Endodermal cell (in vitro differentiated cells): ENCODE data around the gene AUNIP. TPM values are rescaled to one million over a fixed set of nuclear protein-coding genes. Genes with fewer than 3 reads are reported as not detected.

Source experiments
- DNase-seq: peaks from one replicate; pipeline ENCODE4 v3.0.0-alpha.2; 2017
- H3K27ac ChIP-seq: 2 replicates; pipeline ENCODE4 v1.5.1; 2013; ENCODE audit warnings: mild to moderate bottlenecking, low read depth, low read length, moderate library complexity
- H3K27me3 ChIP-seq: 2 replicates; pipeline ENCODE4 v1.6.1; 2013; ENCODE audit warnings: mild to moderate bottlenecking, low read length, moderate library complexity; ENCODE audit not compliant: insufficient read depth, control insufficient read depth, poor library complexity, severe bottlenecking
- H3K36me3 ChIP-seq: 2 replicates; pipeline ENCODE4 v1.7.0; 2013; ENCODE audit warnings: mild to moderate bottlenecking, low read length, moderate library complexity; ENCODE audit not compliant: control insufficient read depth, insufficient read depth
- H3K4me1 ChIP-seq: one replicate; pipeline ENCODE4 v1.7.0; 2013; ENCODE audit warnings: low read length; ENCODE audit not compliant: control insufficient read depth, insufficient read depth
- H3K4me3 ChIP-seq: 2 replicates; pipeline ENCODE4 v1.5.1; 2013; ENCODE audit warnings: mild to moderate bottlenecking, low read length, moderate library complexity
- H3K9ac ChIP-seq: 2 replicates; pipeline ENCODE4 v1.6.1; 2013; ENCODE audit warnings: mild to moderate bottlenecking, low read length, moderate library complexity; ENCODE audit not compliant: poor library complexity, severe bottlenecking; ENCODE audit errors: extremely low read depth
- H3K9me3 ChIP-seq: 2 replicates; pipeline ENCODE4 v1.6.1; 2013; ENCODE audit warnings: mild to moderate bottlenecking, low read length, moderate library complexity; ENCODE audit not compliant: control insufficient read depth
- H3K27ac Mint-ChIP-seq: 2 replicates; pipeline ENCODE4 v1.8.0; 2020; ENCODE audit warnings: mixed read lengths
- H3K27me3 Mint-ChIP-seq: 2 replicates; pipeline ENCODE4 v1.8.0; 2021; ENCODE audit warnings: mild to moderate bottlenecking, mixed read lengths; ENCODE audit not compliant: insufficient read depth
- H3K36me3 Mint-ChIP-seq: 2 replicates; pipeline ENCODE4 v1.8.0; 2020; ENCODE audit warnings: low read depth, mixed read lengths
- H3K4me1 Mint-ChIP-seq: 2 replicates; pipeline ENCODE4 v1.8.0; 2020; ENCODE audit warnings: mixed read lengths
- H3K4me3 Mint-ChIP-seq: 2 replicates; pipeline ENCODE4 v1.8.0; 2020; ENCODE audit warnings: mild to moderate bottlenecking, moderate library complexity, mixed read lengths
- H3K9me3 Mint-ChIP-seq: 2 replicates; pipeline ENCODE4 v1.8.0; 2020; ENCODE audit warnings: mild to moderate bottlenecking, mixed read lengths
- CTCF ChIP-seq: fragments of 200-600 bp; sonication (generic); conservative IDR thresholded peaks from 2 replicates; pipeline ENCODE4 v1.5.0; 2021; ENCODE audit warnings: antibody characterized with exemption, mild to moderate bottlenecking
- WGBS, 2 experiments: methylation state at CpG; one replicate each; pipeline versions ENCODE4 v1.1.5 to v1.1.7; 2013; ENCODE audit warnings: missing lambda C conversion rate in 2 of 2, mixed read lengths in 1 of 2; ENCODE audit not compliant: insufficient coverage in 1 of 2, insufficient read length in 1 of 2; 5-methylcytosine and 5-hydroxymethylcytosine counted together
- total RNA-seq, 2 donors: library from RNA; stranded (reverse); fragmentation: NEBNext Ultra II Directional in 1 of 2; extraction: Animal tissue kit (Norgen Biotek cat#: 25700) in 1 of 2; gene quantifications; 2 replicates in 1 of 2; 3 replicates in 1 of 2; pipeline ENCODE4 v1.2.1, GENCODE V29; 2021

AUNIP gene
- total RNA-seq, 2 donors from 2014 or later, result 14.3 to 19.5 TPM

- 73 to 95% methylated on average over 2 to 3 of the region's 3 CpGs for WGBS, 2 experiments
- Histone ChIP-seq H3K27ac (no peak overlapping the region), H3K36me3 (no peaks in the 10 kb centered on the region), H3K27me3 (no peaks in the 10 kb centered on the region), H3K4me1 (no peaks in the 10 kb centered on the region), H3K9me3 (no peaks in the 10 kb centered on the region), H3K9ac (no peak overlapping the region), H3K4me3 (no peak overlapping the region)
- Mint-ChIP-seq H3K36me3 (peaks cover 35% of the 10 kb centered on the region), H3K27me3 (no peaks in the 10 kb centered on the region), H3K4me1 (peaks cover 14% of the 10 kb centered on the region), H3K9me3 (no peaks in the 10 kb centered on the region), H3K4me3 (no peak overlapping the region), H3K27ac (no peak overlapping the region)
- no peak for DNase-seq
- TF ChIP-seq CTCF, result no peak
These were observed 5.2 kb upstream of the AUNIP start for GRCh38 chr1:25864434-25864833.

- 95 to 96% methylated on average over 21 to 25 of the region's 25 CpGs for WGBS, 2 experiments
- peaks cover 35% of the 10 kb centered on the region for H3K36me3 Mint-ChIP-seq
- H3K9me3 Mint-ChIP-seq, result no peaks in the 10 kb centered on the region
- no peaks in the 10 kb centered on the region for H3K9me3 ChIP-seq
- H3K9ac ChIP-seq, result no peak overlapping the region
- H3K27me3 Mint-ChIP-seq, result no peaks in the 10 kb centered on the region
- no peaks in the 10 kb centered on the region for H3K4me1 ChIP-seq
- no peak overlapping the region for H3K4me3 Mint-ChIP-seq
- H3K27me3 ChIP-seq, result no peaks in the 10 kb centered on the region
- no peaks in the 10 kb centered on the region for H3K36me3 ChIP-seq
- H3K4me3 ChIP-seq, result no peak overlapping the region
- H3K27ac Mint-ChIP-seq, result no peak overlapping the region
- peak; percentile 27 for TF ChIP-seq CTCF
- H3K4me1 Mint-ChIP-seq, result peaks cover 15% of the 10 kb centered on the region
- DNase-seq, result no peak
- H3K27ac ChIP-seq, result no peak overlapping the region
These were observed 4.4 kb upstream of the AUNIP start for GRCh38 chr1:25863486-25864262.

- WGBS, 2 experiments, result 94 to 99% methylated on average over 16 to 20 of the region's 20 CpGs
- H3K27ac Mint-ChIP-seq, result no peak overlapping the region
- TF ChIP-seq CTCF, result no peak
These were observed 3.7 kb upstream of the AUNIP start for GRCh38 chr1:25862785-25863485.

More at GRCh38 chr1:25862785-25863485, 3.7 kb upstream of the AUNIP start:
- H3K27me3 ChIP-seq, result no peaks in the 10 kb centered on the region
- no peak overlapping the region for H3K27ac ChIP-seq
- no peaks in the 10 kb centered on the region for H3K9me3 Mint-ChIP-seq
- H3K4me1 ChIP-seq, result no peaks in the 10 kb centered on the region
- H3K9ac ChIP-seq, result no peak overlapping the region
- peaks cover 35% of the 10 kb centered on the region for H3K36me3 Mint-ChIP-seq
- DNase-seq, result no peak
- no peaks in the 10 kb centered on the region for H3K9me3 ChIP-seq
- H3K4me1 Mint-ChIP-seq, result peaks cover 20% of the 10 kb centered on the region
- H3K4me3 ChIP-seq, result no peak overlapping the region
- no peaks in the 10 kb centered on the region for H3K27me3 Mint-ChIP-seq
- no peak overlapping the region for H3K4me3 Mint-ChIP-seq
- H3K36me3 ChIP-seq, result no peaks in the 10 kb centered on the region
